Progenitor cell of endocrine pancreas (in vitro differentiated cells): ENCODE measurements around the gene SLC7A14. TPM values are rescaled to one million over a fixed set of nuclear protein-coding genes. Genes with fewer than 3 reads are reported as not detected.

Source experiments
- DNase-seq: peaks from one replicate; pipeline ENCODE4 v3.0.0; 2021; ENCODE audit warnings: low spot score; ENCODE audit not compliant: unreplicated experiment
- H3K27ac Mint-ChIP-seq: 2 replicates; pipeline ENCODE4 v1.8.0; 2021; ENCODE audit warnings: mild to moderate bottlenecking, moderate library complexity, mixed read lengths
- H3K27me3 Mint-ChIP-seq: 2 replicates; pipeline ENCODE4 v1.8.0; 2021; ENCODE audit warnings: mixed read lengths
- H3K36me3 Mint-ChIP-seq: 2 replicates; pipeline ENCODE4 v1.8.0; 2022; ENCODE audit warnings: mixed read lengths; ENCODE audit not compliant: insufficient read depth
- H3K4me1 Mint-ChIP-seq: 2 replicates; pipeline ENCODE4 v1.8.0; 2021; ENCODE audit warnings: low read depth, mixed read lengths
- H3K4me3 Mint-ChIP-seq: 2 replicates; pipeline ENCODE4 v1.8.0; 2021; ENCODE audit warnings: low read depth, mild to moderate bottlenecking, moderate library complexity, mixed read lengths
- H3K9me3 Mint-ChIP-seq: 2 replicates; pipeline ENCODE4 v1.8.0; 2021; ENCODE audit warnings: low read depth, mixed read lengths
- CTCF ChIP-seq: fragments of 200-600 bp; sonication (generic); IDR thresholded peaks from one replicate; pipeline ENCODE4 v1.5.0; 2021; ENCODE audit warnings: antibody characterized with exemption, mild to moderate bottlenecking; ENCODE audit not compliant: unreplicated experiment
- total RNA-seq: library from RNA; stranded (reverse); gene quantifications from 2 replicates; pipeline ENCODE4 v1.2.1, GENCODE V29; 2021

SLC7A14 gene
- total RNA-seq, 1 donor from 2014 or later: 1.2 TPM

DNA sequence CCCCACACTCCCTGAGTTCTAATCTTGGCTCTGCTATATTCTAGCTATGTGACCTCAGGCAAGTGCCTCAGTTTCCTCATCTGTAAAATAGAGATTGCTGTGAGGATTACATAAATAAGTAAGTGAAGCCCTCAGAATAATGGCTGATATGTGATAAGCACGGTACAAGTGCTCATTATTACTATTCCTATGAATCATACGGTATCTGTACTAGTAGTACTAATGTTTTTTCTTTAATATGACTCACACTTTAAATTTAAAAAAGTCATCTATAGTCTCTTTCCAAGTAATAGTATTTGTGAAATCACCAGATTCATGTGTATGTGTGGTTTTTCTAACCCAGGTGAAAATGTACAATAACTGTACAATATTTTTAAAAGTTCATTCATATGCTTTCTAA is 108.5 kb downstream of the SLC7A14 start:
- Mint-ChIP-seq H3K27ac (no peak overlapping the region), H3K27me3 (peaks cover 16% of the 10 kb centered on the region), H3K4me3 (no peak overlapping the region), H3K4me1 (peaks cover 10% of the 10 kb centered on the region), H3K9me3 (no peaks in the 10 kb centered on the region), H3K36me3 (no peaks in the 10 kb centered on the region)
- TF ChIP-seq CTCF: no peak
- DNase-seq: no peak

DNA sequence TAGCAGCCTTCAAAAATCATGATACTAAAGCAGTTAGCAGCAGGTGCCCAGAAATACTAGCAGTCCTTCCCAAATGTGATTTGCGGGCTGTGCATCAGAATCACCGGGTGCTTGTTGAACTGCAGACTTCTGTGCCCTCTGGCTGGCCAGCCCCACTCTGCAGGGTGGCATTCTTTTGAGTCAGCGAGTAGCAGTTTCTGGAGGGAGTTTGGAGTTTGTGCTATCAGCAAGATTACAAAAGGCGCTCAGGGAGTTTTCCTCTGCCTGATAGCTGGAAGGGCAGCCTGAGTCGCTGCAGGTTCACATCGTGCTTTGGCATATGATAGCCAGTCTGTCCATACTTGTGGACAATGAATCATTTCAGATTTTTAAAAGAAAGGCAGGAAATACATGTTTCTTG is 109.6 kb downstream of the SLC7A14 start:
- Mint-ChIP-seq H3K36me3 (no peaks in the 10 kb centered on the region), H3K27ac (no peak overlapping the region), H3K9me3 (no peaks in the 10 kb centered on the region), H3K27me3 (peaks cover 16% of the 10 kb centered on the region), H3K4me3 (no peak overlapping the region), H3K4me1 (peaks cover 7% of the 10 kb centered on the region)
- no peak for DNase-seq
- no peak for TF ChIP-seq CTCF

DNA sequence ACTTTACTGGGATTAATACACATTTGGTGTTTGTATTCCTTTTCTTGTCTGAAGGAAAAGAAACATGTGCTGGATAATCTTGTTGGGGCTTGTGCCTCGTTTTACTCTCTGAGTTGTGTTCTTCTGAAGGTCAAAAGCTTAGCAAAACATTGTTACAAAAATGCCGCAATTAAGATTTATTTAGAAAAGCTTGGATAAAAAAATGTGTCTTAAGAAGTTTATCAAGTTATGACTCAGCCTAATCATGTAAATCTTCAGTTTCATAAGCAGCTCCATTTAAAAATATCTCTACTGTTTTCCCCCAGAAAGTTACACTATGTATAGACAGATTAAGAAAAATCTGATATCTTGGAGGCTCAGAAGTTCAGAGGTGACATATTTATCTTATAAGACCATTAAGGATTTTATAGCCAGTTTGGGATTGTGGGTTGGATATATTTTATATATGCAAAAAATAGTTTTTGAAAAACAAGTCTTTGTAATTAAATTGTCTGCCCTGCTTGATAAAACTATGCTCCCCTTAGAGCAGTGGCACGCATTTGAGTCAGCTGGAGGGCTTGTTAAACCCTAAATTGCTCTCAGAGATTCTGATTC is 110.7 kb downstream of the SLC7A14 start:
- Mint-ChIP-seq H3K9me3 (no peaks in the 10 kb centered on the region), H3K27ac (no peak overlapping the region), H3K4me1 (peaks cover 17% of the 10 kb centered on the region), H3K36me3 (no peaks in the 10 kb centered on the region), H3K4me3 (no peak overlapping the region), H3K27me3 (peaks cover 16% of the 10 kb centered on the region)
- TF ChIP-seq CTCF: no peak
- no peak for DNase-seq

- Mint-ChIP-seq H3K27ac (no peak overlapping the region), H3K4me3 (no peak overlapping the region), H3K36me3 (no peaks in the 10 kb centered on the region), H3K4me1 (peaks cover 26% of the 10 kb centered on the region), H3K27me3 (peaks cover 16% of the 10 kb centered on the region), H3K9me3 (no peaks in the 10 kb centered on the region)
- DNase-seq: no peak
- no peak for TF ChIP-seq CTCF
Observed at GRCh38 chr3:170473358-170473757, 112.5 kb downstream of the SLC7A14 start.

- Mint-ChIP-seq H3K4me3 (no peak overlapping the region), H3K27me3 (peaks cover 16% of the 10 kb centered on the region), H3K36me3 (no peaks in the 10 kb centered on the region), H3K27ac (no peak overlapping the region), H3K9me3 (no peaks in the 10 kb centered on the region), H3K4me1 (peaks cover 32% of the 10 kb centered on the region)
- no peak for TF ChIP-seq CTCF
- DNase-seq: no peak
Observed at GRCh38 chr3:170471149-170471548, 114.7 kb downstream of the SLC7A14 start.
